Liver (tissue), 3 donors: ENCODE measurements around the gene SLFN12L.

ENCODE experiments used
- CTCF ChIP-seq: fragments of 150-350 bp; IDR thresholded peaks from 2 replicates; pipeline ENCODE4 v1.5.1; 2017; ENCODE audit warnings: improper control_type of control experiment, low read depth, low read length; ENCODE audit not compliant: missing input control
- EGR1 ChIP-seq, 2 donors: IDR thresholded peaks; 2 replicates each; pipeline ENCODE4 v1.6.1; 2016 to 2018; ENCODE audit warnings: antibody characterized with exemption in 2 of 2, low read depth in 2 of 2
- GABPA ChIP-seq, 2 donors: IDR thresholded peaks in 1 of 2; conservative IDR thresholded peaks in 1 of 2; 2 replicates each; pipeline ENCODE4 v1.6.1; 2016; ENCODE audit warnings: antibody characterized with exemption in 2 of 2, mild to moderate bottlenecking in 1 of 2, moderate library complexity in 1 of 2
- JUND ChIP-seq, 2 donors: IDR thresholded peaks; 2 replicates each; pipeline ENCODE4 v1.6.1; 2016; ENCODE audit warnings: antibody characterized with exemption in 2 of 2
- NR2F2 ChIP-seq: IDR thresholded peaks from 2 replicates; pipeline ENCODE4 v1.6.1; 2016; ENCODE audit warnings: antibody characterized with exemption
- RAD21 ChIP-seq, 2 donors: IDR thresholded peaks; 2 replicates each; pipeline ENCODE4 v1.6.1; 2016; ENCODE audit warnings: antibody characterized with exemption in 2 of 2, mild to moderate bottlenecking in 2 of 2
- RXRA ChIP-seq, 2 donors: IDR thresholded peaks; 2 replicates each; pipeline ENCODE4 v1.6.1; 2017 to 2018; ENCODE audit warnings: antibody characterized with exemption in 2 of 2, mild to moderate bottlenecking in 1 of 2
- SP1 ChIP-seq: IDR thresholded peaks from 2 replicates; pipeline ENCODE4 v1.6.1; 2018; ENCODE audit warnings: antibody characterized with exemption, mild to moderate bottlenecking
- TAF1 ChIP-seq: conservative IDR thresholded peaks from 2 replicates; pipeline ENCODE4 v1.6.1; 2016; ENCODE audit warnings: antibody characterized with exemption, mild to moderate bottlenecking
- YY1 ChIP-seq: IDR thresholded peaks from 2 replicates; pipeline ENCODE4 v1.6.1; 2016; ENCODE audit warnings: antibody characterized with exemption, mild to moderate bottlenecking
- ZBTB33 ChIP-seq: IDR thresholded peaks from 2 replicates; pipeline ENCODE4 v1.6.1; 2016; ENCODE audit warnings: antibody characterized with exemption
- TF ChIP-seq, protein P1 (sequence below): IDR thresholded peaks from 2 replicates; pipeline ENCODE4 v1.6.1; 2016; ENCODE audit warnings: antibody characterized with exemption, mild to moderate bottlenecking
- TF ChIP-seq, protein P2 (sequence below): IDR thresholded peaks from 2 replicates; pipeline ENCODE4 v1.6.1; 2016; ENCODE audit warnings: antibody characterized with exemption
- TF ChIP-seq, protein P3 (sequence below): IDR thresholded peaks from 2 replicates; pipeline ENCODE4 v1.6.1; 2016; ENCODE audit warnings: antibody characterized with exemption
- donor health status: healthy.
- donor health status: healthy.

DNA sequence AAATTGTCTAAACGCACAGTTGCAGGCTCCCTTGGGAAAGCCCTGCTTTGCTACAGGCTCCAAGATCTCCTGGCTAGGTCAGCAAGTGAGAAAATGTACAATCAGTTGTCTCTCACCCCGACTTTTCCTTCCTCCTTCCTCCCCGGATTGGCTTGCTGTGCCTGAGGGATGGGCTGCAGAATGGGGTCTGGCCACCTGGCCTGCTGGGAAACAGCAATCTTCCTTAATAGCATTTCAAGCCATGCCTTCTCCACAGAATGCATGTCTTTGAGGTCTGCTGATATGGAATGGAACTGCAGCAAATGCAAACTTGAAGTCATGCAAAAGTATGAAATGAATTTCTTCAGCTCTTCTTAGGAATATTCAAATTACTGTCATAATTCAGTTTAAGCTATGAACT, 46.1 kb downstream of the SLFN12L start:
- TF ChIP-seq RAD21 (IDR thresholded peaks at IDR 0.05) (no peak), CTCF (no peak), SP1 (no peak), YY1 (no peak), ZBTB33 (no peak), GABPA (IDR thresholded peaks at IDR 0.05 in 1 of 2, conservative IDR thresholded peaks at IDR 0.05 in 1 of 2) (no peak), JUND (IDR thresholded peaks at IDR 0.05) (no peak), NR2F2 (no peak), RXRA (IDR thresholded peaks at IDR 0.05) (no peak), TAF1 (no peak), EGR1 (IDR thresholded peaks at IDR 0.05; ENCODE audit: low read depth in 2 of 2) (no peak)
- TF ChIP-seq, protein P1, sequence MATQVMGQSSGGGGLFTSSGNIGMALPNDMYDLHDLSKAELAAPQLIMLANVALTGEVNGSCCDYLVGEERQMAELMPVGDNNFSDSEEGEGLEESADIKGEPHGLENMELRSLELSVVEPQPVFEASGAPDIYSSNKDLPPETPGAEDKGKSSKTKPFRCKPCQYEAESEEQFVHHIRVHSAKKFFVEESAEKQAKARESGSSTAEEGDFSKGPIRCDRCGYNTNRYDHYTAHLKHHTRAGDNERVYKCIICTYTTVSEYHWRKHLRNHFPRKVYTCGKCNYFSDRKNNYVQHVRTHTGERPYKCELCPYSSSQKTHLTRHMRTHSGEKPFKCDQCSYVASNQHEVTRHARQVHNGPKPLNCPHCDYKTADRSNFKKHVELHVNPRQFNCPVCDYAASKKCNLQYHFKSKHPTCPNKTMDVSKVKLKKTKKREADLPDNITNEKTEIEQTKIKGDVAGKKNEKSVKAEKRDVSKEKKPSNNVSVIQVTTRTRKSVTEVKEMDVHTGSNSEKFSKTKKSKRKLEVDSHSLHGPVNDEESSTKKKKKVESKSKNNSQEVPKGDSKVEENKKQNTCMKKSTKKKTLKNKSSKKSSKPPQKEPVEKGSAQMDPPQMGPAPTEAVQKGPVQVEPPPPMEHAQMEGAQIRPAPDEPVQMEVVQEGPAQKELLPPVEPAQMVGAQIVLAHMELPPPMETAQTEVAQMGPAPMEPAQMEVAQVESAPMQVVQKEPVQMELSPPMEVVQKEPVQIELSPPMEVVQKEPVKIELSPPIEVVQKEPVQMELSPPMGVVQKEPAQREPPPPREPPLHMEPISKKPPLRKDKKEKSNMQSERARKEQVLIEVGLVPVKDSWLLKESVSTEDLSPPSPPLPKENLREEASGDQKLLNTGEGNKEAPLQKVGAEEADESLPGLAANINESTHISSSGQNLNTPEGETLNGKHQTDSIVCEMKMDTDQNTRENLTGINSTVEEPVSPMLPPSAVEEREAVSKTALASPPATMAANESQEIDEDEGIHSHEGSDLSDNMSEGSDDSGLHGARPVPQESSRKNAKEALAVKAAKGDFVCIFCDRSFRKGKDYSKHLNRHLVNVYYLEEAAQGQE, result no peak
- TF ChIP-seq, protein P2, sequence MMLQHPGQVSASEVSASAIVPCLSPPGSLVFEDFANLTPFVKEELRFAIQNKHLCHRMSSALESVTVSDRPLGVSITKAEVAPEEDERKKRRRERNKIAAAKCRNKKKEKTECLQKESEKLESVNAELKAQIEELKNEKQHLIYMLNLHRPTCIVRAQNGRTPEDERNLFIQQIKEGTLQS, result no peak
- TF ChIP-seq, protein P3, sequence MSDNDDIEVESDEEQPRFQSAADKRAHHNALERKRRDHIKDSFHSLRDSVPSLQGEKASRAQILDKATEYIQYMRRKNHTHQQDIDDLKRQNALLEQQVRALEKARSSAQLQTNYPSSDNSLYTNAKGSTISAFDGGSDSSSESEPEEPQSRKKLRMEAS, result no peak
